IMR-90 (cell line): ENCODE data around the gene SAG. TPM values are rescaled to one million over a fixed set of nuclear protein-coding genes. Genes with fewer than 3 reads are reported as not detected.

ENCODE experiments used
- ATAC-seq: fragments of 200-7000 bp; cut with Tn5 transposase; 2 replicates; pipeline ENCODE4 v1.9.1; 2020; ENCODE audit warnings: low read depth, mild to moderate bottlenecking, moderate library complexity
- BruUV-seq: library from RNA; stranded (reverse); fragments of 400-500 nt; replicated peaks from 2 replicates; lab custom pipeline; 2021; lab: Mats Ljungman, UMichigan
- CTCF ChIA-PET: fragments of 300-600 bp; formaldehyde crosslinking; extraction: SDS; loops from one replicate; lab custom pipeline; 2021; ENCODE audit warnings: antibody characterized with exemption; lab: Yijun Ruan, JAX
- POLR2A ChIA-PET: fragments of 300-600 bp; sonication (Branson Sonifier 250); formaldehyde crosslinking; loops from one replicate; lab custom pipeline; 2022; ENCODE audit warnings: antibody characterized with exemption; ENCODE audit not compliant: unreplicated experiment; lab: Charles Lee
- DNase-seq: peaks from one replicate; pipeline ENCODE4 v3.0.0; 2013
- H2AFZ ChIP-seq: replicated peaks from 2 replicates; pipeline ENCODE3; 2013; ENCODE audit warnings: low read length, mild to moderate bottlenecking; ENCODE audit not compliant: poor library complexity
- H2AK5ac ChIP-seq: 2 replicates; pipeline ENCODE4 v1.6.1; 2013; ENCODE audit warnings: low read depth, low read length, inconsistent platforms
- H2AK9ac ChIP-seq: replicated peaks from 2 replicates; pipeline ENCODE3; 2013; ENCODE audit warnings: mild to moderate bottlenecking, low read depth, low read length, moderate library complexity; ENCODE audit not compliant: poor library complexity
- H2BK120ac ChIP-seq: 2 replicates; pipeline ENCODE4 v1.6.1; 2013; ENCODE audit warnings: low read depth, low read length, inconsistent platforms
- H2BK15ac ChIP-seq: 3 replicates; pipeline ENCODE4 v1.6.1; 2013; ENCODE audit warnings: low read depth, low read length, inconsistent platforms
- H2BK20ac ChIP-seq: 2 replicates; pipeline ENCODE4 v1.6.1; 2013; ENCODE audit warnings: low read depth, mild to moderate bottlenecking, inconsistent platforms, low read length, moderate library complexity
- H2BK5ac ChIP-seq: 2 replicates; pipeline ENCODE4 v1.6.1; 2013; ENCODE audit warnings: mild to moderate bottlenecking, low read depth, low read length, inconsistent platforms; ENCODE audit not compliant: poor library complexity, severe bottlenecking
- H3K14ac ChIP-seq: replicated peaks from 2 replicates; pipeline ENCODE4 v1.6.1; 2013; ENCODE audit warnings: low read depth, low read length, inconsistent platforms
- H3K18ac ChIP-seq: 2 replicates; pipeline ENCODE4 v1.6.1; 2013; ENCODE audit warnings: low read depth, low read length, control low read depth
- H3K23ac ChIP-seq: 2 replicates; pipeline ENCODE4 v1.6.1; 2013; ENCODE audit warnings: low read depth, low read length, inconsistent platforms
- H3K27ac ChIP-seq: 2 replicates; pipeline ENCODE4 v1.5.1; 2013; ENCODE audit warnings: mild to moderate bottlenecking, control low read depth, low read length; ENCODE audit not compliant: insufficient read depth
- H3K27me3 ChIP-seq: 2 replicates; pipeline ENCODE4 v1.6.1; 2013; ENCODE audit warnings: low read length; ENCODE audit not compliant: control insufficient read depth, insufficient read depth
- H3K36me3 ChIP-seq: 2 replicates; pipeline ENCODE4 v1.6.1; 2013; ENCODE audit warnings: low read length, mixed read lengths; ENCODE audit not compliant: control insufficient read depth, insufficient read depth
- H3K4ac ChIP-seq: 2 replicates; pipeline ENCODE4 v1.6.1; 2013; ENCODE audit warnings: low read depth, low read length, inconsistent platforms
- H3K4me1 ChIP-seq: 2 replicates; pipeline ENCODE4 v1.6.1; 2013; ENCODE audit warnings: low read length, mixed read lengths; ENCODE audit not compliant: control insufficient read depth, insufficient read depth
- H3K4me2 ChIP-seq: 2 replicates; pipeline ENCODE4 v1.6.1; 2013; ENCODE audit warnings: low read depth, mild to moderate bottlenecking, control low read depth, low read length, moderate library complexity
- H3K4me3 ChIP-seq: 2 replicates; pipeline ENCODE4 v1.5.1; 2013; ENCODE audit warnings: low read depth, mild to moderate bottlenecking, control low read depth, low read length, moderate library complexity; ENCODE audit not compliant: insufficient read depth
- H3K56ac ChIP-seq: 2 replicates; pipeline ENCODE4 v1.6.1; 2013; ENCODE audit warnings: low read length, inconsistent platforms; ENCODE audit not compliant: insufficient read depth; ENCODE audit errors: extremely low read depth
- H3K79me1 ChIP-seq, 2 experiments: 2 replicates each; pipeline ENCODE4 v1.6.1; 2013; ENCODE audit warnings: low read length in 2 of 2, inconsistent platforms in 1 of 2, low read depth in 1 of 2
- H3K9ac ChIP-seq: 2 replicates; pipeline ENCODE4 v1.6.1; 2013; ENCODE audit warnings: low read depth, low read length, control low read depth
- H3K9me1 ChIP-seq: 2 replicates; pipeline ENCODE4 v1.6.1; 2013; ENCODE audit warnings: low read length, inconsistent platforms; ENCODE audit not compliant: insufficient read depth
- H3K9me3 ChIP-seq: 2 replicates; pipeline ENCODE4 v1.6.1; 2013; ENCODE audit warnings: low read length; ENCODE audit not compliant: control insufficient read depth, insufficient read depth
- H4K20me1 ChIP-seq: 2 replicates; pipeline ENCODE4 v1.6.1; 2013; ENCODE audit warnings: low read length, inconsistent platforms; ENCODE audit not compliant: insufficient read depth
- H4K5ac ChIP-seq: 2 replicates; pipeline ENCODE4 v1.6.1; 2013; ENCODE audit warnings: mild to moderate bottlenecking, low read depth, low read length, control low read depth
- H4K8ac ChIP-seq, 2 experiments: 2 replicates each; pipeline ENCODE4 v1.6.1; 2013; ENCODE audit warnings: low read depth in 2 of 2, low read length in 2 of 2, control low read depth in 1 of 2, inconsistent platforms in 1 of 2
- H4K91ac ChIP-seq: 2 replicates; pipeline ENCODE4 v1.6.1; 2013; ENCODE audit warnings: low read depth, low read length, inconsistent platforms; ENCODE audit not compliant: insufficient read depth
- FOS ChIP-seq: fragments of 150-350 bp; IDR thresholded peaks from 2 replicates; pipeline ENCODE4 v1.6.1; 2016; ENCODE audit warnings: low read depth, low read length
- MXI1 ChIP-seq: IDR thresholded peaks from 2 replicates; pipeline ENCODE4 v1.6.1; 2012; ENCODE audit warnings: low read depth, mild to moderate bottlenecking, low read length, moderate library complexity, borderline replicate concordance
- RAD21 ChIP-seq: IDR thresholded peaks from 2 replicates; pipeline ENCODE4 v1.6.1; 2012; ENCODE audit warnings: low read length, improper control_type of control experiment
- WGBS, 2 experiments: methylation state at CpG; one replicate each; pipeline versions ENCODE4 v1.1.5 to v1.1.7; 2013; ENCODE audit warnings: missing lambda C conversion rate in 2 of 2; ENCODE audit not compliant: insufficient read length in 1 of 2; ENCODE audit errors: extremely low coverage in 2 of 2; 5-methylcytosine and 5-hydroxymethylcytosine counted together
- dilution Hi-C: fragments of 300-500 bp; cut with HindIII; formaldehyde crosslinking; loops from one replicate; pipeline ENCODE4 v1.14.3; 2018; ENCODE audit warnings: low sequenced_read_pairs; ENCODE audit not compliant: unreplicated experiment
- in situ Hi-C: fragments of 300-500 bp; cut with MboI; formaldehyde crosslinking; loops from 3 replicates; pipeline ENCODE4 v1.14.3; 2019; ENCODE audit warnings: low sequenced_read_pairs, inconsistent platforms, mixed read lengths
- intact Hi-C: fragments of 100-400 bp; cut with micrococcal nuclease; formaldehyde crosslinking; loops from 2 replicates; pipeline ENCODE4 v1.10.0; 2022
- polyA plus RNA-seq, 3 experiments: library from polyadenylated mRNA; depleted of rRNA; stranded (reverse); fragments of >200 nt; gene quantifications; 2 replicates each; pipeline ENCODE4 v1.2.3, GENCODE V29; 2012; ENCODE audit warnings: low replicate concordance in 1 of 3
- total RNA-seq: library from RNA; depleted of rRNA; stranded (reverse); fragments of >200 nt; gene quantifications from 2 replicates; pipeline ENCODE4 v1.2.3, GENCODE V29; 2012

Gene SAG
- total and polyA plus RNA-seq, 2 of the 4 experiments (the other 2 are of a cell fraction), result not detected

DNA sequence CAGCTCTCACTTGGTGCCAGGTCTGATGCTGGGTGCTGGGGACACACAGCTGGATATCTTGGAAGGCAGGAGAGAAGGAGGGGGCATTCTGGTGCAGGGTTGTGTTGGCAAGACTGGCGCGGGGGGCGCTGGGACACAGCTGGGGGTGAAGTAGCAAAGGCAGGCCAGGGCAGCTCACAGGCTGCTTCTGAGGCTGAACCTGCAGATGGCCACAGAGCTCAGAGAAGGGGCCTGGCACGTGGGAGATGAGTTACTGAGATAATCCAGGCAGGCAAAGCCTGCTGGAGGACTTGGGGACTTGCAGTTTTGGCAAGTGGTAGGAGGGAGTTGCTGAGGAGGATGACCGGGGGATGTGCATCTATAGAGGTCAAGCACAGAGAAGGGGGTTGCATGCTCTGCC, 30.4 kb downstream of the SAG start:
- DNase-seq (no peak), ATAC-seq (no peak)
- POLR2A ChIA-PET, result no interaction called here
- no peak overlapping the region for H3K23ac ChIP-seq
- no peak overlapping the region for H3K4ac ChIP-seq
- no peaks in the 10 kb centered on the region for H3K4me1 ChIP-seq
- no peak overlapping the region for H4K5ac ChIP-seq
- intact Hi-C loops (no loop called here), in situ Hi-C loops (no loop called here), dilution Hi-C loops (no loop called here)
- BruUV-seq, result no TSS peak
- H2AK9ac ChIP-seq, result no peak overlapping the region
- H2BK20ac ChIP-seq, result no peak overlapping the region
- H3K4me3 ChIP-seq, result no peak overlapping the region
- H3K27me3 ChIP-seq, result peaks cover 33% of the 10 kb centered on the region
- H3K27ac ChIP-seq, result no peak overlapping the region
- H3K79me1 ChIP-seq, result no peaks in the 10 kb centered on the region
- H3K18ac ChIP-seq, result no peak overlapping the region
- H4K91ac ChIP-seq, result no peak overlapping the region
- no peaks in the 10 kb centered on the region for H3K36me3 ChIP-seq
- no peaks in the 10 kb centered on the region for H3K9me1 ChIP-seq
- H3K4me2 ChIP-seq, result no peak overlapping the region
- H3K14ac ChIP-seq, result no peak overlapping the region
- no CpG with 5 or more reads among the region's 5 CpGs for WGBS, 2 experiments
- H2AK5ac ChIP-seq, result no peak overlapping the region
- no peak overlapping the region for H2BK120ac ChIP-seq
- H4K8ac ChIP-seq, result no peak overlapping the region
- no peak overlapping the region for H2BK5ac ChIP-seq
- no peak overlapping the region for H2BK15ac ChIP-seq
- no peaks in the 10 kb centered on the region for H3K9me3 ChIP-seq
- no peak for TF ChIP-seq MXI1
- TF ChIP-seq FOS, result no peak
- no peak for TF ChIP-seq RAD21
- no peak overlapping the region for H2AFZ ChIP-seq
- no peaks in the 10 kb centered on the region for H4K20me1 ChIP-seq
- CTCF ChIA-PET, result interaction anchor here (0.6 kb wide), 1 partner anchor 108 kb away, joined by 3 read pairs; no protein-coding TSS in a partner anchor
- no peak overlapping the region for H3K56ac ChIP-seq
- H3K9ac ChIP-seq, result no peak overlapping the region
